ENCODE measurements around the gene VPS8. TPM values are rescaled to one million over a fixed set of nuclear protein-coding genes. Genes with fewer than 3 reads are reported as not detected.

VPS8 gene
- total RNA-seq, 1 experiment from 2014 or later = 37.6 TPM

DNA sequence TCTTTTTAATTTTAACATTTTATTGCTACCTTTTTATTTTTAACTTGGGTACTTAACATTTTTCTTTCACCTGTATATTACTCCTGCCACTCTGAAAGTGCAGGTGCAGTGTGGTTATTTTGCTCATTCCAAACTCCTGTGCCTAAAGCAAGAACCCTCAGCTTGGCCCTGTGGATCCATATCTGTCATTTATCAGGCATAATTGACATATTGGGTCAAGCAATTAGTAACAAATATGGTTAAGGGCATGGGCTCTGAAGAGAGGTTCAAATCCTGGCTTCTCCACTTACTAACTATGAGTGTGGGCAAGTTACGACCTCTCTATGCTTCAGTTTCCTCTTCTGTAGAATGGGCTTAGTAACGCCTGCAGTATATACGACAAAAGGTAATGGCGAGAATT is 9.8 kb upstream of the VPS8 start:
- TF ChIP-seq FOSL1 (IDR thresholded peaks at IDR 0.05; ENCODE audit: low read depth) (no peak), EGR1 (IDR thresholded peaks at IDR 0.05; ENCODE audit: low read depth) (no peak), TCF7L2 (IDR thresholded peaks at IDR 0.05; ENCODE audit: borderline replicate concordance, extremely low read depth, insufficient read depth, insufficient read length) (no peak), CBX3 (IDR thresholded peaks at IDR 0.05; ENCODE audit: low read depth) (no peak), SIN3A (IDR thresholded peaks at IDR 0.05; ENCODE audit: low read depth) (no peak)
- Histone ChIP-seq H3K9me3 (ENCODE audit: control insufficient read depth in 1 of 2, insufficient read depth in 1 of 2, low read depth in 1 of 2, low read length in 2 of 2) (no peaks in the 10 kb centered on the region), H3K27ac (ENCODE audit: low read depth, low read length) (no peak overlapping the region), H3K36me3 (ENCODE audit: control insufficient read depth in 1 of 2, insufficient read depth in 2 of 2, low read length in 2 of 2) (no peaks in the 10 kb centered on the region), H3K4me2 (ENCODE audit: low read length) (no peak overlapping the region), H3K27me3 (ENCODE audit: insufficient read depth, low read length) (no peaks in the 10 kb centered on the region), H4K20me1 (ENCODE audit: insufficient read depth) (no peaks in the 10 kb centered on the region), H3K9ac (ENCODE audit: low read length) (no peak overlapping the region), H3K4me1 (ENCODE audit: control insufficient read depth in 1 of 2, insufficient read depth in 2 of 2, low read length in 2 of 2) (peaks cover 4 to 8% of the 10 kb centered on the region in 2 experiments; a peak in 2 of 4 replicates), H2AFZ (ENCODE audit: low read depth, low read length, poor library complexity, severe bottlenecking) (no peak overlapping the region), H3K4me3 (replicated peaks in 1 of 2; ENCODE audit: low read depth in 1 of 2, low read length in 2 of 2) (no peak overlapping the region), H3K9me2 (ENCODE audit: insufficient read depth) (no peaks in the 10 kb centered on the region), H3K79me2 (ENCODE audit: insufficient read depth, low read length) (no peaks in the 10 kb centered on the region)
- no TSS peak for BruUV-seq (replicated peaks)
- ChIA-PET RAD21 (ENCODE audit: low non-redundant PET in 1 of 2, low total read pairs in 2 of 2, uncharacterized antibody in 2 of 2, unreplicated experiment in 2 of 2) (interaction anchor here (1.1 to 1.2 kb wide), 2 partner anchors 241 kb away, joined by 3 to 4 read pairs; partner anchors contain the start of gene EPHB3 (in 2 of the 2)), CTCF (interaction anchor here (1.2 to 2.5 kb wide), 4 partner anchors 14 to 431 kb away, joined by 3 to 6 read pairs (median 4); no protein-coding TSS in a partner anchor), POLR2A (no interaction called here)
- DNase-seq (ENCODE audit: low read depth, low spot score) (no peak), ATAC-seq (no peak)
- intact Hi-C loops (cut with micrococcal nuclease) = no loop called here

DNA sequence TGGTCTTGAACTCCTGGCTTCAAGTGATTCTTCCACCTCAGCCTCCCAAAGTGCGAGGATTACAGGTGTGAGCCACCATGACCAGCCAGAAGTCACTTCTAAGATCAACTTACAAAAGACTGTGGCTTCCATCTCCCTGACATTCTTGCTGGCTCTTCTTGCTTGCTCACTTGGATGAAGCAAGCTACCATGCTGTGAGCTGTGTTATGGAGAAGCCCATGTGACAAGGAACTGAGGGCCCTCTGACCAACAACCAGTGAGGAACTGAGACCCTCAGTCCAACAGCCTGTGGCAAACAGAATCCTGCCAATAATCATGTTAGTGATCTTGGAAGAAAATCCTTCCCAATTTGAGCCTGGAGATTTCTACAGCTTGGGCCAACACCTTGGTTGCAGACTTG is 7.2 kb upstream of the VPS8 start:
- no peak for ATAC-seq
- no peak overlapping the region for H3K27ac ChIP-seq (ENCODE audit: low read depth, low read length)
- no peaks in the 10 kb centered on the region for H3K79me2 ChIP-seq (ENCODE audit: insufficient read depth, low read length)
- no peak for TF ChIP-seq FOSL1 (IDR thresholded peaks at IDR 0.05; ENCODE audit: low read depth)
- TF ChIP-seq SIN3A (IDR thresholded peaks at IDR 0.05; ENCODE audit: low read depth) = no peak
- TF ChIP-seq, protein P1, sequence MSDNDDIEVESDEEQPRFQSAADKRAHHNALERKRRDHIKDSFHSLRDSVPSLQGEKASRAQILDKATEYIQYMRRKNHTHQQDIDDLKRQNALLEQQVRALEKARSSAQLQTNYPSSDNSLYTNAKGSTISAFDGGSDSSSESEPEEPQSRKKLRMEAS (IDR thresholded peaks at IDR 0.05) = no peak
- no peak for TF ChIP-seq ATF3 (IDR thresholded peaks at IDR 0.05)
- TF ChIP-seq ZNF274 (IDR thresholded peaks at IDR 0.05; ENCODE audit: low read depth, low read length) = no peak
- TF ChIP-seq ZFX (IDR thresholded peaks at IDR 0.05) = no peak
- TF ChIP-seq JUND (IDR thresholded peaks at IDR 0.05) = no peak
- no peak for TF ChIP-seq ZBTB33 (IDR thresholded peaks at IDR 0.05; ENCODE audit: extremely low read depth, insufficient replicate concordance, low read length)
- no peak for TF ChIP-seq POLR2AphosphoS5 (IDR thresholded peaks at IDR 0.05; ENCODE audit: low read depth, low read length)
- TF ChIP-seq EZH2phosphoT487 (IDR thresholded peaks at IDR 0.05; ENCODE audit: borderline replicate concordance) = no peak
- TF ChIP-seq ELF1 (IDR thresholded peaks at IDR 0.05; ENCODE audit: borderline replicate concordance, low read depth) = no peak
- no peak for TF ChIP-seq POLR2A (IDR thresholded peaks at IDR 0.05; ENCODE audit: borderline replicate concordance, extremely low read depth, insufficient read depth, insufficient read length)
- TF ChIP-seq CBX3 (IDR thresholded peaks at IDR 0.05; ENCODE audit: low read depth) = no peak
- ChIA-PET RAD21 (ENCODE audit: low non-redundant PET in 1 of 2, low total read pairs in 2 of 2, uncharacterized antibody in 2 of 2, unreplicated experiment in 2 of 2) (interaction anchor here in 1 of 2 experiments (1.2 kb wide), 1 partner anchor 244 kb away, joined by 4 read pairs; the partner anchor contains the start of gene EPHB3), POLR2A (no interaction called here), CTCF (interaction anchor here (2.5 kb wide), 1 partner anchor 433 kb away, joined by 6 read pairs; no protein-coding TSS in a partner anchor)
- intact Hi-C loops (cut with micrococcal nuclease) = no loop called here
- DNase-seq (ENCODE audit: low read depth, low spot score) = no peak
- no peaks in the 10 kb centered on the region for H3K27me3 ChIP-seq (ENCODE audit: insufficient read depth, low read length)
- no peak overlapping the region for H3K4me2 ChIP-seq (ENCODE audit: low read length)
- H3K9me3 ChIP-seq (ENCODE audit: control insufficient read depth in 1 of 2, insufficient read depth in 1 of 2, low read depth in 1 of 2, low read length in 2 of 2) = no peaks in the 10 kb centered on the region
- no peaks in the 10 kb centered on the region for H3K36me3 ChIP-seq (ENCODE audit: control insufficient read depth in 1 of 2, insufficient read depth in 2 of 2, low read length in 2 of 2)
- BruUV-seq (replicated peaks) = no TSS peak
- no peaks in the 10 kb centered on the region for H3K9me2 ChIP-seq (ENCODE audit: insufficient read depth)
- H3K4me3 ChIP-seq (replicated peaks in 1 of 2; ENCODE audit: low read depth in 1 of 2, low read length in 2 of 2) = no peak overlapping the region
- no peak overlapping the region for H3K9ac ChIP-seq (ENCODE audit: low read length)
- peaks cover 7 to 12% of the 10 kb centered on the region in 2 experiments; a peak in 2 of 4 replicates for H3K4me1 ChIP-seq (ENCODE audit: control insufficient read depth in 1 of 2, insufficient read depth in 2 of 2, low read length in 2 of 2)
- H2AFZ ChIP-seq (ENCODE audit: low read depth, low read length, poor library complexity, severe bottlenecking) = no peak overlapping the region
- no peaks in the 10 kb centered on the region for H4K20me1 ChIP-seq (ENCODE audit: insufficient read depth)

All from HCT116 (cell line).